Measurements from ENCODE around the gene HPSE2. TPM values are rescaled to one million over a fixed set of nuclear protein-coding genes. Genes with fewer than 3 reads are reported as not detected.

HPSE2 gene
- total RNA-seq, 1 donor from 2014 or later, result not detected

DNA sequence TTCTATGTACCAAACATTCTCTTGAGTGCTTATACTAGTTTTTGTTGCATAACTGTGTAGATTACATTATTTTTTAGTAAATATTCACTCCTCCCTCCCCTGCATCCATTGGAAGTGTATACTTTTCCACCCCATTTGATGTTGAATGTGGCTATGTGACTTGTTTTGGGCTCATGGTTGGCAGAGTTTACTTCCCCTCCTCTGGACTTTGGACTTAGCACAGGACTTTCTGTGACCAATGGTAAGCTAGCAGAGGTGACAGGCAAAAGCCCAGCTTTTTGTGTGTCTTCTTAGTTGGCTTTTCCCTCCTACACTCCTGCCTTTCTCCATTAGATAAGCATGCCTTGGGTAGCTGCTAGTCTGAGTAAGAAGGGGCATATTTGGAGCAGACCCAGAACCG is 353.9 kb downstream of the HPSE2 start:
- no peaks in the 10 kb centered on the region for H3K9me3 ChIP-seq (replicated peaks)
- no peak overlapping the region for H3K4me3 ChIP-seq
- H3K36me3 ChIP-seq, result no peaks in the 10 kb centered on the region
- TF ChIP-seq, protein P1, sequence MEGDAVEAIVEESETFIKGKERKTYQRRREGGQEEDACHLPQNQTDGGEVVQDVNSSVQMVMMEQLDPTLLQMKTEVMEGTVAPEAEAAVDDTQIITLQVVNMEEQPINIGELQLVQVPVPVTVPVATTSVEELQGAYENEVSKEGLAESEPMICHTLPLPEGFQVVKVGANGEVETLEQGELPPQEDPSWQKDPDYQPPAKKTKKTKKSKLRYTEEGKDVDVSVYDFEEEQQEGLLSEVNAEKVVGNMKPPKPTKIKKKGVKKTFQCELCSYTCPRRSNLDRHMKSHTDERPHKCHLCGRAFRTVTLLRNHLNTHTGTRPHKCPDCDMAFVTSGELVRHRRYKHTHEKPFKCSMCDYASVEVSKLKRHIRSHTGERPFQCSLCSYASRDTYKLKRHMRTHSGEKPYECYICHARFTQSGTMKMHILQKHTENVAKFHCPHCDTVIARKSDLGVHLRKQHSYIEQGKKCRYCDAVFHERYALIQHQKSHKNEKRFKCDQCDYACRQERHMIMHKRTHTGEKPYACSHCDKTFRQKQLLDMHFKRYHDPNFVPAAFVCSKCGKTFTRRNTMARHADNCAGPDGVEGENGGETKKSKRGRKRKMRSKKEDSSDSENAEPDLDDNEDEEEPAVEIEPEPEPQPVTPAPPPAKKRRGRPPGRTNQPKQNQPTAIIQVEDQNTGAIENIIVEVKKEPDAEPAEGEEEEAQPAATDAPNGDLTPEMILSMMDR (IDR thresholded peaks at IDR 0.05; ENCODE audit: borderline replicate concordance), result no peak
- no peak for DNase-seq
- no peaks in the 10 kb centered on the region for H3K4me1 ChIP-seq
- H3K27ac ChIP-seq (replicated peaks), result no peak overlapping the region
- intact Hi-C loops (cut with micrococcal nuclease), result no loop called here
- no peaks in the 10 kb centered on the region for H3K27me3 ChIP-seq (ENCODE audit: low read depth)

DNA sequence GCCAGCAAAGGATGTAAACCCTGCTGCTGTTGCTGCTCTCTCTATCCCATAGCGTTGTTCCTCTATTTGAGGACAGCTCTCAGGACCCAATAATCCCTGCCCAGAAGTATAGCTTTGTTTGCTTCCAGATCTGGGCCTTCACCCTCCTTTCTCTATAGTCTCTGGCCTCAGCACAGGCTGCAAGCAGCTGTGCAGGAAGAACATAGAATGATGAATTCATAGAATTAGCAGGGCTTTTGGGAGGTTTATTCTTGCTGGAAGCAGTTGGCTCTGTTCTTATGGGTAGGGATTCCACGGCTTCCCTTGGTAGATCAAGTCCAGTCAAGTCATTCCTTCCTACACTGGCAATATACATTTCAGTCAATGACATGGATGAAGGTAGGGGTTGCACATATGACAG is 354.7 kb downstream of the HPSE2 start:
- H3K4me3 ChIP-seq, result no peak overlapping the region
- intact Hi-C loops (cut with micrococcal nuclease), result no loop called here
- DNase-seq, result no peak
- no peaks in the 10 kb centered on the region for H3K27me3 ChIP-seq (ENCODE audit: low read depth)
- no peak overlapping the region for H3K27ac ChIP-seq (replicated peaks)
- H3K9me3 ChIP-seq (replicated peaks), result no peaks in the 10 kb centered on the region
- TF ChIP-seq, protein P1 (IDR thresholded peaks at IDR 0.05; ENCODE audit: borderline replicate concordance), result no peak
- no peaks in the 10 kb centered on the region for H3K4me1 ChIP-seq
- H3K36me3 ChIP-seq, result no peaks in the 10 kb centered on the region

DNA sequence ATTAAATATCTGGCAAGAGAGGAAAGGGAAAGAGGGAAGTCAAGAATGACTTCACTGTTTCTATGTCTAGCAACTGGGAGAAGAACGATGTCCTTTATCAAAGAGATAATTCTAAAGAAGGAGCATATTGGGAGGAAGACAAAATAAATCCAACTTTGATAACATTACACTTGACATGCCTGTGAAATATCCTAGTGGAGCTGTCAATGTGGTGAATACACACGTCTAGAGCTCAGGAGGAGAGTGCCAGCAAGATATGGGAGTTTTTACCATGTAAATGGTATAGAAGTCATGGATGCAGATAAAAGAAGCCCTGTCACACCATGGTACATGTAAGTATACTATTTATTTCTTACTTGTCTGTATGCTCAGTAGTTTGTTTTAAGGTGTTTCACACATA is 356.7 kb downstream of the HPSE2 start:
- no peak overlapping the region for H3K4me3 ChIP-seq
- H3K27me3 ChIP-seq (ENCODE audit: low read depth), result no peaks in the 10 kb centered on the region
- intact Hi-C loops (cut with micrococcal nuclease), result no loop called here
- no peaks in the 10 kb centered on the region for H3K4me1 ChIP-seq
- TF ChIP-seq, protein P1 (IDR thresholded peaks at IDR 0.05; ENCODE audit: borderline replicate concordance), result no peak
- no peaks in the 10 kb centered on the region for H3K9me3 ChIP-seq (replicated peaks)
- DNase-seq, result no peak
- H3K27ac ChIP-seq (replicated peaks), result no peak overlapping the region
- H3K36me3 ChIP-seq, result no peaks in the 10 kb centered on the region

DNA sequence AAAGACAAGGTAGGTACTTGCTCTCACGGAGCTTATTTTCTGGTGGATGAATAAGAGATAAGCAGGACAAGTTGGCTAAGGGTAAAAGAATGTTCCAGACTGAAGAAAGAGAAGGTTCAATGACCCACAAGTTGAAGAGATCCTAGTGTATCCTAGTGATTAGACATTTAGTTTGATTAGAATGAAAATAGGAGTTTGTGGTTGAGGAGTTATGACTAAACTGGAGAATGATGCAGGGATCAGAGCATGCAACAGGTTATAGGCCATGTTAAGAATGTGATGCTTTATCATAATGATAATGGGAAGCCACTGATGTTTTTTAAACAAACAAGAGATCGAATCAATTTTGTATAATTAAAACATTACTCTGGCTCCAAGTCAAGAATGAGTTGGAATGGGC is 357.2 kb downstream of the HPSE2 start:
- Histone ChIP-seq H3K36me3 (no peaks in the 10 kb centered on the region), H3K27ac (replicated peaks) (no peak overlapping the region), H3K4me3 (no peak overlapping the region)

DNA sequence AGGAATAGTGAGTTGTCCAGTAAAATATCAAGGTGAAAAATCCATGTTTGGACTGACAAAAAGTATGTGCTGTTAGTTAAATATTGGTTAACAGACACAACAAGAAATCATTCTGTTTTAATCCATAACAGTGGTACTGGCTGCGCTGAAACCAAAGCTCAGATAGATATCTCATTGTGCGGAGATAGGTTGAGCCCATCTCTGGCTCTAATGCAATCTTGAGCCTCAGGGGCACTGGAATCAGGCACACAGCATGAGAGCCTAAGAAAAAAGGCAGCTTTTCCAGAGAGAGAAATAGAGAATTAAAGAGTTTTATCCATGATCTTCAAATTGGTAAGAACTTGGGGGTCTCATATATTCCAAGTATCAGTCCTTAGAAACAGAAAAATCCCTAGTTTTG is 373.7 kb downstream of the HPSE2 start:
- Histone ChIP-seq H3K4me3 (no peak overlapping the region), H3K27ac (replicated peaks) (no peak overlapping the region), H3K9me3 (replicated peaks) (peaks cover 16% of the 10 kb centered on the region), H3K36me3 (no peaks in the 10 kb centered on the region), H3K4me1 (no peaks in the 10 kb centered on the region), H3K27me3 (ENCODE audit: low read depth) (no peaks in the 10 kb centered on the region)
- TF ChIP-seq, protein P1 (IDR thresholded peaks at IDR 0.05; ENCODE audit: borderline replicate concordance), result no peak
- no peak for DNase-seq
- intact Hi-C loops (cut with micrococcal nuclease), result no loop called here

More for the DNA sequence above, 357.2 kb downstream of the HPSE2 start:
- no peaks in the 10 kb centered on the region for H3K27me3 ChIP-seq (ENCODE audit: low read depth)
- DNase-seq, result no peak
- TF ChIP-seq, protein P1 (IDR thresholded peaks at IDR 0.05; ENCODE audit: borderline replicate concordance), result no peak
- intact Hi-C loops (cut with micrococcal nuclease), result no loop called here
- H3K4me1 ChIP-seq, result no peaks in the 10 kb centered on the region
- H3K9me3 ChIP-seq (replicated peaks), result no peaks in the 10 kb centered on the region

DNA sequence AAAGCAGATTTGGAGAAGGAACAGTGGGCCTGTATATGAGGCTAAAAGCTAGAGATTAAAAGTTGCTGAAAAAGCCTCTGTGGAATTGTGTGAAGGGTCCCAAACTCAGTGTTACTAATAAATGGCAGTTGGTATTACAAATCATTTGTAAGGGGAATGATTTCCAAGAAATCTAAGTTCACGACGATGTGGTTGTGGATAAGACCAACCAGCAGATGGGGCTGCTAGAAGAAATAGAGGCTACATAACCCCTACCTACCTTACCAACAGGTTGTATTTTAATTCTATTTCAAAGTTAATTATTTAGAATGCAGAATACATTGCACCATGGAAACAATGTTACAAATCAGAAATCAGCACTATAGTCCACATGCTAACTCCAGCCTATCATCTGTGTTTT is 377.1 kb downstream of the HPSE2 start:
- Histone ChIP-seq H3K27ac (replicated peaks) (no peak overlapping the region), H3K4me1 (no peaks in the 10 kb centered on the region), H3K4me3 (no peak overlapping the region), H3K36me3 (no peaks in the 10 kb centered on the region), H3K9me3 (replicated peaks) (no peaks in the 10 kb centered on the region), H3K27me3 (ENCODE audit: low read depth) (no peaks in the 10 kb centered on the region)
- intact Hi-C loops (cut with micrococcal nuclease), result no loop called here
- DNase-seq, result no peak
- TF ChIP-seq, protein P1 (IDR thresholded peaks at IDR 0.05; ENCODE audit: borderline replicate concordance), result no peak
